Skeletal muscle tissue (tissue), 4 donors: ENCODE data around the gene MPO. TPM values are rescaled to one million over a fixed set of nuclear protein-coding genes. Genes with fewer than 3 reads are reported as not detected.

Source experiments
- H3K27ac ChIP-seq: one replicate; pipeline ENCODE4 v1.7.0; 2013; ENCODE audit warnings: mild to moderate bottlenecking, low read depth, low read length, inconsistent platforms
- H3K27me3 ChIP-seq, 3 donors: one replicate each; pipeline ENCODE4 v1.7.0; 2013; ENCODE audit warnings: low read length in 3 of 3; ENCODE audit not compliant: control insufficient read depth in 3 of 3, insufficient read depth in 3 of 3
- H3K36me3 ChIP-seq, 3 donors: one replicate each; pipeline ENCODE4 v1.7.0; 2013; ENCODE audit warnings: low read length in 3 of 3; ENCODE audit not compliant: control insufficient read depth in 3 of 3, insufficient read depth in 3 of 3
- H3K4me1 ChIP-seq, 3 donors: one replicate each; pipeline ENCODE4 v1.7.0; 2013; ENCODE audit warnings: low read length in 3 of 3, mild to moderate bottlenecking in 3 of 3; ENCODE audit not compliant: control insufficient read depth in 3 of 3, insufficient read depth in 3 of 3
- H3K4me3 ChIP-seq, 3 donors: one replicate each; pipeline ENCODE4 v1.7.0; 2013; ENCODE audit warnings: low read length in 3 of 3
- H3K9ac ChIP-seq, 3 donors: one replicate each; pipeline ENCODE4 v1.7.0; 2013; ENCODE audit warnings: low read length in 3 of 3, mild to moderate bottlenecking in 3 of 3, moderate library complexity in 2 of 3, low read depth in 1 of 3
- H3K9me3 ChIP-seq, 3 donors: one replicate each; pipeline ENCODE4 v1.7.0; 2013; ENCODE audit warnings: low read length in 3 of 3; ENCODE audit not compliant: control insufficient read depth in 3 of 3
- total RNA-seq: library from RNA; depleted of rRNA; stranded (reverse); fragments of >200 nt; gene quantifications from one replicate; pipeline ENCODE4 v1.2.3, GENCODE V29; 2014
- donor health status: Osteomylitis.

Gene MPO
- total RNA-seq, 1 donor from 2014 or later, result 14.1 TPM

DNA sequence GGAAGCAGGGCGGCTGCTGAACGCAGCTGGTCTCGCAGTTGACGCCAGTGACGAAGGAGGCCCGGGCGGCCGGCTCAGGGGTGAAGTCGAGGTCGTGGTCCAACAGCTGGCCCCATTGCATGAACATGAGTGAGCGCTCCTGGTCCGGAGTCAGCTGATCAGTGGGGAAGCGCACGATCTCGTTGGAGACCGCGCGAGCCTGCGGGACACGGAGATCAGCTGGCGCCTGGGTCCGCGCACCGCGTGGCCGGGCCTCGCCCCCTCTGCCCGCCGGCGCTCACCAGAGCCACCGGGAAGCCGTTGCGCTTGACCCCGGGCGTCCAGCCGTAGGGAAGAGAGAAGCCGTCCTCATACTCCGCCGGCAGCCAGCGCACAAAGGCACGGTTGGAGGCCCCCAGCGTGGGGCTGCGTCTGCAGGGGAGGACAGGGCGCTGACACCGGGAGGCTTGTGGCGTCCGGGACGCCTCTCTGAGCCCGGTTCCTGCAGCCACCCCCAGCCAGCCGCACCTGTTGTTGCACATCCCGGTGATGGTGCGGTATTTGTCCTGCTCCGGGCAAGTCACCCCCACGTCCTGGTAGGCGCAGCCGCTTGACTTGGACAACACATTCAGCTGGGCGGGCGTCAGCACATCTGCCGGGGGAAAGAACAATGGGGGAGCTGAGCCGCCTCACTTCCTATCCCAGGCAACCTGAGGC, 1.6 kb downstream of the MPO start:
- Histone ChIP-seq H3K4me1 (peaks cover 4 to 14% (median 12%) of the 10 kb centered on the region in 3 donors), H3K36me3 (no peaks in the 10 kb centered on the region), H3K27ac (peak overlapping the region; percentile 48), H3K9ac (peak overlapping the region; percentile 47 to 66 (median 50)), H3K9me3 (no peaks in the 10 kb centered on the region), H3K4me3 (peak overlapping the region; percentile 54 to 61 (median 57)), H3K27me3 (peaks cover 0 to 17% (median 8%) of the 10 kb centered on the region in 3 donors)

DNA sequence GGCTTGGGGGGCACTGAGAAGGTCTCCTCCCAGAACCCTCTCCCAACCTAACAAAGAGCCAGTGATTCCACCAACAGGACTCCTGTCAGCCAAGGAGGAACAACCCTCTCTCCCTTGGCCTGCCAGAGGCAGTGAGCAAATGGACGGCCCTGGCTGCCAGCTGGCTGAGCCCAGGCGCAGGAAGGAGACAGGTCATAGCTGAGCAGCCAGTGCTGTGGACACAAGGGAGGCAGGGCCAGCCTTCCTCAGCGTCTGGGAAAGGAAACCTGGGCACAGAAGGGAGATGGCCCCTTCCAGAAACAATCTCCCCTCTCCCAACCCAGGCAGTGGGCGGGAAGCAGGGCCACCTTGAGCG, 2.1 kb downstream of the MPO start:
- peaks cover 4 to 14% (median 12%) of the 10 kb centered on the region in 3 donors for H3K4me1 ChIP-seq
- H3K9me3 ChIP-seq, result no peaks in the 10 kb centered on the region
- H3K9ac ChIP-seq, result peak overlapping the region; percentile 47 to 66 (median 50)
- H3K27ac ChIP-seq, result peak overlapping the region; percentile 48
- H3K4me3 ChIP-seq, result peak overlapping the region; percentile 54 to 61 (median 57)
- H3K36me3 ChIP-seq, result no peaks in the 10 kb centered on the region
- H3K27me3 ChIP-seq, result peaks cover 0 to 12% (median 8%) of the 10 kb centered on the region in 3 donors

DNA sequence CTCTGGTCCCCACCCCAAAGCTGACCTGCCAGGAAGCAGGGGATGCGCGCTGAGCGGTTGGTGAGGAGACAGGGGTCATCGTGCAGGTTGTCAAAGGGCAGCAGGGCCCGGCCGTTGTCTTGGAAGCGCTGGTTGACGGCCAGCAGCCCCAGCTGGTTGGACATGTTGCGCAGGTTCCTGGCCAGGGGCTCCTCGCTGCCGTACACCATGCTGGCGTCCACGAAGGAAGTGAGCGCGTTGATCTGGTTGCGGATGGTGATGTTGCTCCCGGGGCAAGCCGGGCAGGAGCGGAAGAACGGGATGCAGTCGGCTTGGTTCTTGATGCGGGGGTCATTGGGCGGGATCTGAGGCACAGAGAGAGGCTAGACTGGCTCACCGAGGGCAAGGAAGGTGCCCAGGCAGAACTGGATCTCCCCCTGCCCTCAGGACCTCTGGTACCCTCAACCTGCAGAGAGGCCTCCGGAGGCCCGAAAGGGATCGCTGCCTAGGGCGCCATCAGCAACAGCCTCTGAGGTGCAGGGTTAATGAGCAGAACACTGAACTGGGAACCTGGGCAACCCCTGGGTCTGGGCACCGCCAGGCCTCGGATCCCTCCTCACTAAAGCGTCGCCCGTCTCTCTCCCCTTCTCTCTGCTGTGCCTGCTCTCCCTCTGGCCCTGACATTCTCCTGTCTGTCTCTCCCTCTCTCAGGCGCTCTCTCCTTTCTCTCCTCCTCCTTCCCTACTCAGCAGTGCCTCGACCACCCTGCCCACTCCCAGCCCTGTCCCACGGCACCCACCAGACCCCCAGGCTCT, 2.7 kb downstream of the MPO start:
- Histone ChIP-seq H3K9ac (peak overlapping the region in 1 of 3 donors; percentile 66), H3K27ac (peak overlapping the region; percentile 48), H3K27me3 (peaks cover 0 to 9% (median 8%) of the 10 kb centered on the region in 3 donors), H3K4me3 (no peak overlapping the region), H3K36me3 (no peaks in the 10 kb centered on the region), H3K9me3 (no peaks in the 10 kb centered on the region), H3K4me1 (peaks cover 4 to 14% (median 12%) of the 10 kb centered on the region in 3 donors)

DNA sequence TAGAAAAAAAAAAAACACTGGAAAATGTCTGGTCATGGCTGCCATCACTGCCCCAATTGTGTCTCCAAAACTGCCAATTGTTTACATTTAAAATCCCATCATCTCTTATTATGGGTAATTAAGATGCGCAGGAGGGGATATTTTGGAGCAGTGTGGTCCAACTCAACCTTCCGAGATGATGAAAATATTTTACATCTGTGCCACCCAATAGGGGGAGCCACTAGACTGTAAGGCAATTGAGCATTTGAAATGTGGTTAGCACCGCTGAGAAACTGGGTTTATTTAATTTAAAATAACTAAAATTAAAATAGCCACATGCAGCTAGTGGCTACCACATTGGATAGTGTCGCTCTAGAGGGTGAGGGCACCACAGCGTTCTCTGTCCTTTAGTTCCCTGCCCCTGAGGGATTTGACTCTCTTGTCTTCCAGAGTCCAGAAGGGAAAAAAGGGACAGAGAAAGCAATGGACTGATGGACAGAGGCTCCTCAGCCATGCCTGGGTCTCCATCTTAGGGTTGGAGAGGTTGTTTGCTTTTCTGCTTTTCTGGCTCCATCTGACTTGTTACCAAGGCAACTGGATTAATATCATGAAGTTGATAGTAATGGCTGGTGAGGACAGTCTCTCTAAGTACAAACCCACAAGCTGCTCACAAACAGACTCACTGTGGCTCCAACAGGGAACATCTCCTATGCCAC, 3.5 kb downstream of the MPO start:
- no peak overlapping the region for H3K9ac ChIP-seq
- no peak overlapping the region for H3K4me3 ChIP-seq
- H3K27ac ChIP-seq, result no peak overlapping the region
- peaks cover 4 to 14% (median 12%) of the 10 kb centered on the region in 3 donors for H3K4me1 ChIP-seq
- no peaks in the 10 kb centered on the region for H3K9me3 ChIP-seq
- peaks cover 0 to 9% (median 8%) of the 10 kb centered on the region in 3 donors for H3K27me3 ChIP-seq
- no peaks in the 10 kb centered on the region for H3K36me3 ChIP-seq

DNA sequence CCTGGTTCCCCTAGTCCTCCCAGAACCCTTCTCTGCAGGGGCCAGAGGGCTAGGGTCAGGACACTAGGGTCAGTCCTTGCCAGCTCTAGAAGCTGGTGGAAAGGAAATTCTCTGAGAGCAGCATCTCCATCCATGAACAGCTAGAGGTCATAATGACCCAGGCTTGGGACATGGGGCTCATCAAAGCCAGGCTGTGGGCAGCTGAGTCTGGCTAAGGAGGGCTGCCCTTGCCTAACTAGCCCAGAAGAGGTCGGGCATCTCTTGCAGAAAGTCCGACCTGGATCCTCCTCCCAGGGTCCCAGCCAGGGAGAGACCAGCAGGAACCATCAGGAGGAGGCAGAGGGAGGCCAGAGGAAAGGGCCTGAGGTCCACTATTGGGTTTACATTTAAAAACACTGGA, 4.3 kb downstream of the MPO start:
- Histone ChIP-seq H3K9ac (no peak overlapping the region), H3K9me3 (no peaks in the 10 kb centered on the region), H3K36me3 (no peaks in the 10 kb centered on the region), H3K4me1 (peaks cover 4 to 14% (median 12%) of the 10 kb centered on the region in 3 donors), H3K4me3 (no peak overlapping the region), H3K27me3 (peaks cover 0 to 9% (median 5%) of the 10 kb centered on the region in 3 donors), H3K27ac (no peak overlapping the region)

DNA sequence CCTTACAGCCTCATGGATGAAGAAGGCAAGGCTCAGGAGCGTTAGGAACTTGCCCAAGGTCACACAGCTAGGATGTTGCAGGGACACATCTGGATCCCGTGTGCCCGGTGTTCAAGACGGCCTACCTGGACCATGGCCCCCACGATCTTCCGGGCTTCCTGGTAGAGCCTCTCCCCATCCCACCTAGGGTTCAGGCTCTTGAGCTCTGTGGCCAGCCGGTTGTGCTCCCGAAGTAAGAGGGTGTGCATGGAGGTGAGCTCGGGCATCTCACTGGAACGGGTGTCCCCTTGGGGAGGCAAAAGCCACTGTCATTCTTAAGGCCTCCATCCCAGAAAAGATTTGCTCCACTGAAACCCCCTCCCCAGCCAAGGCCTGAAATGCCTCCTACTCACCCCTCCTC, 5.3 kb downstream of the MPO start:
- peaks cover 0 to 9% (median 5%) of the 10 kb centered on the region in 3 donors for H3K27me3 ChIP-seq
- H3K9me3 ChIP-seq, result no peaks in the 10 kb centered on the region
- no peaks in the 10 kb centered on the region for H3K36me3 ChIP-seq
- no peak overlapping the region for H3K27ac ChIP-seq
- H3K4me3 ChIP-seq, result no peak overlapping the region
- peaks cover 4 to 14% (median 12%) of the 10 kb centered on the region in 3 donors for H3K4me1 ChIP-seq
- no peak overlapping the region for H3K9ac ChIP-seq

DNA sequence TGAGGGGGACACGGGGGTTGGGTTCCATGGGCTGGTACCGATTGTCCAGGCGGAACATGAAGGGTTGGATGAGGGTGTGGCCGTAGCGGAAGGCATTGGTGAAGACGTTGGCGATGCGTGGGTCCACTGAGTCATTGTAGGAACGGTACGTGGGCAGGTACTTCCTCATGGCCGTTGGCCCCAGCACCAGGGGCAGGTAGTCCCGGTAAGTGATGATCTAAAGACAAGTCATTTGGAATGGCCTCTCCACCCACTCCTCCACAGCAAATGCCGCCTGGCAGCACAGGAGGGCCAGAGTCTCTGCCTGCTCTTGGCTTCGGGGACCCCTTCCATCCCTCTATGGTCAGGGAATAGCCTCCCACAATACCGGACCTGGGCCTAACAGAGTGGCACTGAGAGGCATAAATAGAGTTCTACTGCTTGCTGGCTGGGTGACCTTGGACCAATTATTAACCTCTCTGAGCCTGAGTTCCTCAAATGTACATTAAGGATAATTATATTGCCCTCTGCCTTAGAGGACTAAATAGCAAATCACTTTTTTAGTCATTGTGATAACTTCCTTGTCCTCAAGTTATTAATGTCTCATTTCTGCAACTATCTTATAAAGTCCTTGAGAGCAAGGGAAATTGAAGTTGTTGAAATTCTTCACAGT, 7.2 kb downstream of the MPO start:
- Histone ChIP-seq H3K27me3 (no peaks in the 10 kb centered on the region), H3K4me3 (no peak overlapping the region), H3K27ac (no peak overlapping the region), H3K9me3 (no peaks in the 10 kb centered on the region), H3K4me1 (peaks cover 0 to 4% (median 3%) of the 10 kb centered on the region in 3 donors), H3K36me3 (no peaks in the 10 kb centered on the region), H3K9ac (no peak overlapping the region)

DNA sequence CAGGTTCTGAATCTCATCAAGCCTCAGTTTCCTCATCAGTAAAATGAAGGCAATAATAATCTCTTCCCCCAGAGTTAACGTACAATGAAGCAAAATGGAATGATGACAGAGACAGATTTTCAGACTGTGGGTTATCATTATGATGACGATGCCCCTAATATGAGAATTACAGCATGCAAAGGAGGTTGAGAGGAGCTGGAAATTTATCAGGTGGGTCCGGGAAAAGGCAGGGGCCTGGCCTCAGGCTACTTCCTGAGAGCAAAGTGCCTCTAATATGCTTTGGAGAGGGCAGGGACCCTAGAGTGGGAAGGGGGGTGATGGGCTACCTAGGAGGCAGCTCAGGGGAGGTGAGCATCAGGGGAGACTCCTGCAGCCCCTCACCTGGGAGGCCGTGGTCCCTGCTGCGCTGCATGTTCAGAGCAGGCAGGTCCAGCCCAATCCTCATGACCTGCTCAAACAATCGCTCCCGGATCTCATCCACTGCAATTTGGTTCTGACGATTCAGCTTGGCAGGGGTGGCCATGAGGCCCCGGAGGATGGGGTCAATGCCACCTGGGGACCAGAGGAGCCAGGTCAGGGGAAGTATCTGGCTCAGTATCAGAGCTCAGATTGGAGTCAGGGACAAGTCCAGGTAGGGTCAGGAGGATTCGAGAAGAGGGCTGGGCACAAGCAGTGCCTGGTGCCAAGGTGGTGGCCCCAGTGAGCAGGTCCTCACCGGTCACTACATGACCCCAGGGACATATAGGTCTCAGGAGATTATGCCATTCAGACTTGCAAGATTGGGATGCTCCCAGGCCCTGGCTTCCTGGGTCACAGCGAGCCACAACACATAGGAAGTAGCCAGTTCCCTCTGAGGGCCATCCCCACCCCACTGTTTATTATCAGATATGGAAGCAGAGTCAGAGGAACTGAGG, 8.1 kb downstream of the MPO start:
- Histone ChIP-seq H3K36me3 (no peaks in the 10 kb centered on the region), H3K27ac (no peak overlapping the region), H3K9ac (no peak overlapping the region), H3K9me3 (no peaks in the 10 kb centered on the region), H3K27me3 (no peaks in the 10 kb centered on the region), H3K4me3 (no peak overlapping the region), H3K4me1 (no peaks in the 10 kb centered on the region)
